Measurements from ENCODE around the gene MRPL24.

MRPL24 gene

DNA sequence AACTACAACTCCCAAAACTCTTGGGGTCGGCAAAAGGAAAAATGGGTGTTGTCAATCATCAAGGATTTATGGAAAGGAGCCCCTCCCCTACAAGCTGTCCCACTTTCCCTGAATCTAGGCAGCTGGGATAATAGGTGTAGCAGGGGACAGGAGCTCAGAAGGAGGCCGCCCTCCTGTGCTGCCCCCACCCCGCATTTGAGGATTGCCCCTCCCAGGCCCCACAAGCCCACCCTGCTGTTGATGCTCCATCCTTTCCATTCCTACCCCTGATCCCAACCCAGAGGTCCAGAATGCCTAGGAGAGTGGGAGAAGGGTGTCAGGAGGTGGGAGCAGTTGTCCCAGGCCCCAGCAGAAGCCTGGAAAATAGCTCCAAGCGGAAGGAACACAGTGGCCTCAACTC is 1.9 kb upstream of the MRPL24 start:
- no peak for DNase-seq

DNA sequence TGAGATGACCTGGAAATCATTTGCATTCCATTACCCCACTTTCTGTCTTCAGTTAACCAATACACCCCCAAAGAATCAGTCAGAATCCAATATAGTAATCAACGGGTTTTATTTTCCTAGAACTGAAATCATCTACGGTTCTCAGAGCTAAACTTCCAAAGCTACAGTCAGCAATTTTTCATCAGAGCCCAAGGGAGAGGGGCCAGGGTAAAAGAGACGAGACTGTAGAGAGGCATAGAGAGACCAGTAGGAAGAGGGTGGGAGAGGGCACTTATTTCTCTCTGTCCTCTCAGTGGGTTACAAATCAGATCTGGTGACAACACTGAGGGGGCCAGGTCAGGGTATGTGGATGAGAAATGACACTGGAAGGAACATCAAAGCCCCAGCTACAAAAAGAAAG is 1.1 kb upstream of the MRPL24 start:
- no peak for DNase-seq

DNA sequence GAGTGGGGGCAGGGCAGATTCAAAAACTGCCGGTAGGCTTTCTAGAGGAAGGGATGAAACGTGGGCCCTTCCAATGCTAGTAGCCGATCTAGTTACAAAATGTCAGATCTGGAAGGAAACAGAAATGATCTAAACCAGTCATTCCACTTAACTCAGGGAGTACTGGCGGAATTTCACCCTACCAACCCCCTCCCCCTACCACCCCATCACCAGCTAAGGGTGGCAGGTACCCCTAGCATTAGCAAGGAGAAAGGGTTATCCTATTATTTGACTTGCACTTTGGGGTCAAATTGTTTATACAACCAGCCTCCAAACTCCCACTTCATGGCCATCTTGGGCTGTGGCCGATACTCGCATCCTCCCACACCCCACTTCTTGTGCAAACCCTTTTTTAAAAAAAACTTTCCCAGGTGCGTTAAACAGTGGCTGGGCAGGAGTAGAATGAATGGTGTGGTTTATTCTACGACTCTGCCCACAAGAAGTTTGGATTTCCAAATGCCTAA is 644 bp upstream of the MRPL24 start:
- DNase-seq, result no peak

DNA sequence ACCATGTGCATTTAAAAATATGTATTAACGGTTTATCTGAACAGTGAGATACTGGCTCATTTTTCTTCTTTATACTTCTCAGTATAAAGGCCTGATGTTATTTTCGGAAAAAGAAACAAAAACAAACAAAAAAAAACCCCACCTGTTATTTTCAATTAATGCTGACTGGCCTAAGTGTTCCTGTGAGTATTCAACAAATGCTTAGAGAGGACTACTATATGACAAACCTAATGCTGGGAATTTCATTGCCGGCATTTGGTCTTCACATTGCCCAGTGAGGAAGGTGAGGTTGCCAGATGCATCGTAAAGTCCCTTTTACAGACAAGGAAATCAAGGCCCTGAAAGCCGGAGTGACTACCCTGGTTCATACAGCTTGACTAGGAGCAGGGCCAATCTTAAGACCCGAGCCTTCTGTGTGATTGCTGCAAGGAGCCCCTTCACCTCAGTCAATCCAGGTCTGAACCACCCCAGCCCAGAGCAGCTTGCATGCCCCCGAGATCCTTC is 599 bp downstream of the MRPL24 start:
- DNase-seq, result no peak

DNA sequence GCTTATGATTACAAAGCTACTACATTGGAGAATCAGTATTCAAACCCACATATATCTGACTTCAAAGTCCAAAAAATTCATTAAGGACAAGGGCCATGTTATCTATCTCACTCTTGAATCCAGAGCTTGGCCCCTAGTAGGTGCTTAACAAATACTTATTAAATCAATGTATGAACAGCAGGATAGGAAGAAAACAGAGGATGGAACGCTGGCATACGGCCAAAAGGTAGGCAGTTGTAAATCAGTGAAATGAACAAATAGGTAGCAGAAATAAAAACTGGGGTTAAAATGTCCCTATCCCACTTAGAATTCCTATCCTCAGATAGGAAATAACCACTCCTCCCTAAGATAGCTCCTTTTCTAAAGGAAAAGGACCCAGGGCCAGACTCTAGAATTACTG is 2.0 kb downstream of the MRPL24 start:
- no peak for DNase-seq

DNA sequence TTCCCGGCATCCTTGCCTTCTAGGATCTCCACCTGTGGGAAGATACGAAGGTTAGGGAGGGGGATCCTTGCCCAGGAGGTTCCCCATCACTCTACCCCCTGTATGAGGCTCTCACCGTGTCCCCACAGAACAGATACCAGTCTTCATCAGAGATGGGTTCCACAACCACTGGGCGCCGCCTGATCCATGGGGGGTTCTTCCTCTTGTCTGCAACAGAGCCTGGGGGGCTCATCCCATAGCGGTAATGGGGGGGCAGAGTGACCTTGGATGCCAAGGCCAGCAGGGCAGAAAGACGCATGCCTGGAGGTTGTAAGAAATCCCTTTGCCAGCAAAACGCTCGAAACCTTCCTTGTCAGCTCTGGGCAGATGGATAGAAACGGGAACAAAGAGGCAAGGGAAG is 2.5 kb downstream of the MRPL24 start:
- DNase-seq, result no peak

DNA sequence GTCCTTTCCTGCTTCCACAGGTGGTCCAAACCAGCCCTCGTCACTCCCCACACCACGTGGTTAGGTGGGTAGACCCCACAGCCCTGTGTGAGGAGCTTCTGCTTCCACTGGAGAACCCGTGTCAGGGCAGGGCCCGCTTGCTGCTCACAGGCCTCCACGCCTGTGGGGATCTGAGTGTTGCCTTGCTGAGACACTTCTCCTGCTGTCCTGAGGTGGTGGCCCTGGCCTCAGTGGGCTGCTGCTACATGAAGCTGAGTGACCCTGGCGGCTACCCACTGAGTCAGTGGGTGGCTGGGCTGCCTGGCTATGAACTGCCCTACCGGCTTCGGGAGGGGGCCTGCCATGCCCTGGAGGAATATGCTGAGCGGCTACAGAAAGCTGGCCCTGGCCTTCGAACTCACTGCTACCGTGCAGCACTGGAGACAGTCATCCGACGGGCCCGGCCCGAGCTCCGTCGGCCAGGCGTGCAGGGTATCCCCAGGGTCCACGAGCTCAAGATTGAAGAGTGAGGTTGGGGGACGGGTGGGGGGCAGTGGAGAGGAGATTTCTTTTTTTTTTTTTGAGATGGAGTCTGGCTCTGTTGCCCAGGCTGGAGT is 6.8 kb downstream of the MRPL24 start:
- DNase-seq, result no peak

DNA sequence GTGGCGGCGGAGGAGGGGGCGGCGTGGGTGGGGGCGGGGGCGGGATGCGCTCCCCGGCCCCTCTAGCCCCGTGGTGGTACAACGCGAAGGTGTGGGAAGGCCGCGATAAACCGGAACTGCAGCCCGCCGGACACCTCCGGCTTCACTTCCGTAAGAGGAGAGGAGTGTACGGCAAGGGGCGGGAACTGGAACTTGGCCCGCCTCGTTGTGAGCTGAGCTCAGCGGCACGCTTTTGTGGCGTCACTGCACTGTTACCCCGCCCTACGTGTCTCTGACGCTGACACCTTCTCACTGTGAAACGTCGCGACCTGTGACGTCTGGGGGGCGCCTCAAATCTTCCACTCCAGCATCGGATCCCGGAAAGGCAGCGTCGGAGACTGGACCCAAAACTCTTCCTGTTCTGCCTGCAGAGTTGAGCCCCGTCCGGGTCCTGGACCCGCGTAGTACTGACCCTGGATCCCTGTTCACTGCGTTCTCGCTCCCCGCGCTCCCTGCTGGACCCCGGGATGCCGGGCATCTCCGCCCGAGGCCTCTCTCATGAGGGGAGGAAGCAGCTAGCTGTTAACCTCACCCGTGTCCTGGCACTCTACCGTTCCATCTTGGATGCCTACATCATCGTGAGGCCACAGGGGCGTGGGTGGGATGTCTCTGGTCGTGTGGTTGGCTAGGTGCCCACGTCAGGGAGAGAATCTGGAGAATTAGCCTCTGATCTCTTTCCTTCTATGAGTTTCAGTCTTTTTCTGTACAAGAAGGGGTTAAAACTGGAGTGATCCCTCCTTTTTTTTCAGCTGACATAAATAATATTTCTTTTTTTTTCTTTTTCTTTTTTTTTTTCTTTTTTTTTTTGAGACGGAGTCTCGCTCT is 12.1 kb downstream of the MRPL24 start, which contains the start of gene ISG20L2:
Gene ISG20L2, minus strand, starts transcription at position 168 of the 864 bp plus-strand sequence. CDS start 1,114 bp downstream, outside the sequence.
- DNase-seq, result peak; percentile 65

DNA sequence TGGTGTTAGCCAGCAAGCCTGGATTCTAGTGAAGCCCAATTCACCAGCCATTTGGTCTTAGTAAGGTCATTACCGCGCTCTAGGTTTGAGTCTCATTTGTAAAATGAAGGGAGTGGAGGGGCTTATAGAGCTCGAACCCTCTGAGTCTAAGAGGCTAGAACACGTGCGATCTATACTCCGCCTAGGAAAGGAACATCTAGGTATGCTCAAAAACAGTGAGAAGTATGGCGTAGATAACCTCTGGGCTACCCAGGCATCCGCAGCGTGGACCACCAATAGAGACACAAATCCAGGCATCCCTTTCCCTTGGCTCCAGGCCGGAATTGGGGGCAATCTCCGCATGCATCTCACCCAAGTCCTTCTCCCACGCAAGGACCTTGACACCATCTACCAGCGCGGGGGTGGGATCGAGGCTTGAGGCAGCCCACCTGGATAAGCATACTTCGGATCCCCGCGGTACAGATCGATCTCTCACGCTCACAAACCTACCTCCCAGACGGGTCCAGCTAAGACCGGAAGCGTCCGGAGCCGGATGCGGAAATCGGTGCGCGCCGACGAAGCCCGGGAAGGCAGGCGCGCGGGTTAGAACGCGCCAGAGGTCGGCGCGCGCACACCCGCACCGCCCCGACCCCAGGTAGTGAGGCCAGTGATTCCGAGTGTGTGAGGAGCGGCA is 12.8 kb downstream of the MRPL24 start, which contains the start of gene METTL25B:
Gene METTL25B, plus strand, starts transcription at position 544 of the 673 bp plus-strand sequence. CDS start 636 bp downstream, outside the sequence.
- DNase-seq, result no peak

DNA sequence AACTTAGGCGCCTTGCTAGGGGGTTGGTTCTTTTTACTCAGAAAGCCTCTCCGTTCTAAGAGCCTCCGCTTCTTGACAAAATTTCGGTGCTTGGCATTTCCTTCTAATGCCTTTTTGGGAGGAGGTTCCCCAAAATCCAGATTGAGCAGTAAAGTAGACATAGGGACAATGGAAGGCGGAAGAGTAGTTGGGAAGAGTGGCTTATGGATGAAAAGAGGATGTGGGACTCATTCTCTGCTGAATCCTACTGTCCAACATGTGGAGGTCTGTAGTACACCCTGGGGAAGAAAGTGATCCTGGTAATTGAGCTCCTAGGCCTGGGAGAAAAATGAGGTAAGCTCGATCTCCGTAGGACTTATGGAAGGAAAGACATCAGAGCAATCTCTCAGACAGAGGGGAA is 13.4 kb downstream of the MRPL24 start:
- no peak for DNase-seq

DNA sequence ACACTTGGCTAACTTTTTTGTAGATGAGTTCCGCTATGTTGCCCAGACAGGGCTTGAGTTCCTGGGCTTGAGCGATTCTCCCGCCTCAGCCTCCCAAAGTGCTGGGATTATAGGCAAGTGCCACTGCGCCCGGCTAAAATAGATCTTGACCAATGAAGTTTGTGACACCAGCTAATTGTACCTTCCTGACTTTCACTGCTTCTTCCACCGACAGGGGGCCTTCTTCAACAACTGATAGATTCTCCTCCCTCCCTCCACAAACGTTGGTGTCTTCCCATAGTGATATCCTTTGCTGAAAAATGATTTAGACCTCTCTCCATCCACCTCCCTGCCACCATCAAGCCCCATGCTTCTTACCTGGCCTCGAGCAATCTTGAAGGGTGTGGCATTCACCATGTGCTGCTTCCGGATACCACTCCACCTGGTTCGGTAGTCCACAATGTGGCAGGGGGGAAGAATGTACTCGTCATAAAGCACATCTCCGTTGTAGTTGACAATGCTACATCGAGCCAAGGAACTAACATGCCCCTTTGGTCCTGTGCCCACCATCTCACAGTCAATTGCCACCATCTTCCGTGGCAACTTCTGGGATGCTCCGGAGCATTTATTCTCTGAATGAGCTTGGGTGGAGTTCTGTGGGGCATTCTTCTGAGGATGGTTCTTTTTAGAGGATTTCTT is 14.2 kb downstream of the MRPL24 start:
- no peak for DNase-seq

DNA sequence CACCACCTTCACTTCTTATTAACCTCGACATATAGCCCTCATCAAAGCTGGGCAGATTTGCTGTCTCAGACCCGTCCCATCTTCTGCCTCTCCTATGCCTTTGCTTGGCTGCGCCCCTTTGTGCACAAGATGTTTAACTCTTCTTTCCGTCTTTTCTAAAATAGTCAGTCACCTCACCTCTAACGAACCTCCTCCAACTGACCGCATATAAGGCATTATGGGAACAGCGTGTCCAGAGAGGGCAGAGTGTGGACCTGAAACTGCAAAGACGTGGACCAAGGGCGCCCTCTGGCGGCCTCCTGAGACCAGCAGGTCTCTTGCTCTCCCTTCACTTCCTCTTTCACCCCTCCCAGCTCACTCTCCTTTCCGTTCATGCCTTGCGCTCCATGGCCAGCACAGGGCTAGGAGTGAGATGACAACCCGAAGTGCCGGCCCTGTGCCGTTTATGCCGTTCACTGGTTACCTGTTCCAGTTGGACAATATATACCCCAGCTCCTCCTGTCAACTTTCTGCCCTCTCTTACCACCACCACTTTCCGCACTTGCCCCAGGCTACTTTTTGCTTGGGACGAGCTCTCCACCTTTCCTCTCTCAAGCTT is 15.1 kb downstream of the MRPL24 start:
- DNase-seq, result peak; percentile 66

DNA sequence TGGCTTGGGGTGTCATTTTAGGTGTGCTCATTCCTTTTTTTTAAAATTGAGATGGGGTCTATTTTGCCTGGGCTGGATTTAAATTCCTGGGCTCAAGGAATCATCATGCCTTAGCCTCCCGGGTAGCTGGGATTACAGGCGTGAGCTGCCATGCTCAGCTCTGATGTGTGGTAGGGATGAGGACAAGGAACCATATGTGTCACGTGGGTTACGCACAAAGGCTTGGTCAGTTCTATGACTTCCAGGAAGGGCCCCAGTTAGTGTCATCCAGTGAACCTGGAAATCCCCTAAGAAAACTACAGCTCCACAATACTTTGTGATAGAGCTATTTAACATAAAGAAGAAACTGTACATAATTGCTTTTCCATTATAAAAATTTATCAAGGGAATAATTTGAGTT is 19.4 kb downstream of the MRPL24 start:
- no peak for DNase-seq

DNA sequence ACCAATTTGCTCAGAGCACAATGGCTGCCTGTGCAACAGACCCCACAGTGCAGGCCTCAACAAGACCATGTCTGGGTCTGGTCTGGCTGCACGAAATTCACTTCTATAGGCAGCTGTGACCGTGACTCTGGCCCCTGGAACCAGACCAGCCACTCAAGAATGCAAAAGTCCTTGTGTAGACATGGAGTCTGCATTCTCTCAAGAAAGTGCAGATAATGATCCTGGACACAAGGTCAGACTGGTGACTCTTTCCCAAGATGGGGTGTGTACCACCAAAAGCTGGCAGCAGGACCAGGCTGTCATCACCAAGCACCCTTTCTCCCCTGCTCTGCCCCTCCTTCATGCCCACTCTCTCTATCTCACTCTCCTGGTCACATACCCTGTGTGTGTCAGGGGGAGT is 19.8 kb downstream of the MRPL24 start:
- DNase-seq, result no peak

DNA sequence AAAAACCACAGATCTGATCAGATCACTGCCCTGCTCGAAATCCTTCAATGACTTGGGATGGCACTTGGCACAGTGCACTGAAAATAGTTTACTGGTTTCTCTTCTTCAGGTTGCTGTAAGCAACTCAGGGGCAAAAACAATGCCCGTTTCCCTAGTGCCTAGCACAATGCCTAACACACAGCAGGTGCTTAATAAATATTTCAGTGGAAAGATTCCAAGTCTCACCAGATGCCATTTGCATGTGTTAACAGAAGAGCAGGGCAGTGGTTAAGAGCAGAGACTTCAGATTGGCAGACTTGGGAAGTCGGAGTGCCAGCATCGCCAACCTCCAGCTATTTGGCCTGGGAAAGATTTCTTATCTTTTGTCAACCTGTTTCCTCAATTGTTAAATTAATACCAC is 23.5 kb downstream of the MRPL24 start:
- no peak for DNase-seq

DNA sequence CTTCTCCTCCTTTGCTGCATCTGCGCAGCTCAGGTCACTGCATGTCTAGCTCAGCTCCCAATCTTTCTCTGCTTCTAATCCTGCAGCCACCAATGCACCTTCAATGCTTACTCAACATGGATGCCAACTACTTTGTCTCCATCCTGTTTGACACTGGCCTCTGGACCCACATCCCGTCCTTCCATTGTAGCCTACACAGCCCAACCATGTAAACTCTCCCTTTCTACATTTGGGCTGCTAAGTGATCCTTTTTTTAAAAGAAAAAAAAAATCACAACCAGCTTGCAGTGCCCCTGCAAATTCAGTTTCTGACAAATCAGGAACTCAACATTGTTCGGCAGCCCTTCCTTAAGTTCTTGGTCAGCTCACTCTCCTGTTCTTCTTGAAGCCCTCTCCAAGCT is 26.1 kb downstream of the MRPL24 start:
- no peak for DNase-seq

DNA sequence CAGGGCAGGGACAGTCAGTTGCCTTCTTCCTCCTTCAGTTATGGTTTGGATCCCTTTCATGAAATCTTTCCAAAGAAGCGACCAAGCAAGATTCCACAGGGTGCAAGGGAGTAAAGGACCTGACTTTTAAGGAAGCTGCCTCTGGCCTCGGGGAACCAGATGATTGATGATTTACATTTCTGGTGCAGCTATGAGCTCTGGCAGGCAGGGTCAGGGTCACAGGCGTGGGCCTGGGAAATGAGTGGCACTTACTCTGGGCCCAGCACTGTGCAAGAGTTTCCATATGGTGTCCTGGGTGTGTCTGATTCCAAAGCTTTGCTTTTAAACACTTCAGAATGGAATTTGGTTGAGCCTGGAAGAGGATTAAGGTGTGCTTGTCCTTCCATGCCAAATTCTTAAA is 28.3 kb downstream of the MRPL24 start:
- no peak for DNase-seq

DNA sequence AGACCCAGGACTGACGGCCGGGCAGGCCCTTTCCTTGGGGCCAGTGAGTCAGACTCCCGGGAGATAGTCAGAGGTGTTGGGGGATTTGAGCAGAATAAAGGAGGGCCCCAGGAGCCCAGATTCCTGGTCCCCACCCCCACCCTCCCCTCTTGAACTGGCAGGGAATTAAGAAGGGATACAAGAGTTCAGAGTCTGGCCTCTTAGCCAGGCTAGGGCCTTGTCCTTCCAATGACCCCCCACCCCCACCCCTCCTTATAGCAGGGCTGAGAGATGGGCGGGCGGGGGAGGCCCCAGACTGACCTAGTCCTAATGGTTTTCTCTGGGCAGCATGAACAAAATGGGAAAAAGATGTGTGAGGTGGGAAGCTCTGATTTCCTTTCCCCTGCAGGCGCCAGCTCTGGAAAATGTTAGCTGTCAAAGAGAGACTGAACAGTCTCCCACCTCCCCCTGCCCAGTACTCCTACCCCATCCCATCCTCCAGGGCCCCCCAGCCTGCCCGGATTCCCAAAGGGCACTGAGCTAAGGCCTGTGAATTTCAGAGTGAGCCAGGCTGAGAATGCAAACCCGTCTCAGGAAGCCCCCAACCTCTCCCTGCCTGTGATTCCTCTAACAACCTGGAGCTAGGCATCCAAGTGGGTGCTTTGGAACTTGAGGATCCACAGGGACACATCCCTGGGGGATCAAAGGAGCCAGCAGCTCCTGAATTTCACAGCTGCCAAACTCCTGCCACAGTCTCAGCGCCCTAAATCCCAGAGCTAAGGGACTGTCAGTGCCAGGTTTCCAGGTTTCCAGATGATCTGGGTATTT is 29.7 kb downstream of the MRPL24 start:
- no peak for DNase-seq

DNA sequence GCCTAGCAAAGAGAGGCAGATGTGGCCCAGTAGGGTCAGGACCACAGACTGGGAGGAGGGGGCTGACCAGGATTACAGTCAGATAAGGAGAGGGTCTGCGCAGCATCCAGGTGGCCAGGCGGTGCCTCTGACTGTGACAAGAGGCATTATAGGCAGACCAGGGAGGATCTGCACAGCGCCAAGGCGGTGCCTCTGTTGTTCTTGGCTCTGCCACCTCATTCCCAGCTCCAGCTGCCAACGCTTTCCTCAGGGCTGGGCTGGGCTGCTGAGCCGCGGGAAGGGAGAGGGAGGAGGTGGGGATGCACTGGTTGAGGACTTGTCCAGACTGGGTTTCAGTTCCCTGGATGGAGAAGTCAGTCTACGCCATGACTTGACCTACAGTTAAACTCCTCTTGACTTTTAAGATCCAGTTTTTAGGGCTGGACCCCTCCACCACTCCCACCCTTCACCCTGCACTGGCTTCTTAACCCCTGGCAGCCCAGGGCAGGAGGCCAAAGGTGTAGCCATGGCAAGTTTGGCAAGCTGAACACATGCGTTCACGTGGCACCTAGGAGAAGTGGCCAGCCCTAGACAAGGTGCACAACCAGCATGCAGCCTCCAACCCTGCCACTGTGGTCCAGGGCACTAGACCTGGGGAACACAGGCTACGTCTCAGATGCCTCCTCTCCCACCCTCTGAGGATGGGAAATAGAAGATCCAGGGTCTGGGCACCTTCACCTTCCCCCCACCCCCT is 31.0 kb downstream of the MRPL24 start:
- DNase-seq, result no peak

DNA sequence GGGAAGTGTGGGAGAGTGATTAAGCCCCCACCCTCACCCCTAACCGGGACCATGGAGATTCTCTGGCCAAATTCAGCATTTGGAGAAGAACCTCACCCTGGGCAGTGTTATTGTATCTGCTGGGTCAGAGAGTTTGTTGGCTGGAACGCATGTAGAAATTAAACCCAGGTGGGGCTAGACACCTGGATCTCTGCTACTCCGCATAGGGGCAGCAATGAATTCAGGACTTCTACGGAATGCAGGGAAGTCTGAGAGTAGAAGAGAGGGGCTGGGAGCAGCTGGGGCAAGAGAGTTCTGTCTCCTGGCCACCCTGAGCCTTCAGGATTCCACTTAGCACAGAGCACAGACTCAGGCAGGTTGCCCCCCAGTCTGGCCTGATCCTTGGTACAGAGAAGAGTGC is 31.9 kb downstream of the MRPL24 start:
- no peak for DNase-seq

DNA sequence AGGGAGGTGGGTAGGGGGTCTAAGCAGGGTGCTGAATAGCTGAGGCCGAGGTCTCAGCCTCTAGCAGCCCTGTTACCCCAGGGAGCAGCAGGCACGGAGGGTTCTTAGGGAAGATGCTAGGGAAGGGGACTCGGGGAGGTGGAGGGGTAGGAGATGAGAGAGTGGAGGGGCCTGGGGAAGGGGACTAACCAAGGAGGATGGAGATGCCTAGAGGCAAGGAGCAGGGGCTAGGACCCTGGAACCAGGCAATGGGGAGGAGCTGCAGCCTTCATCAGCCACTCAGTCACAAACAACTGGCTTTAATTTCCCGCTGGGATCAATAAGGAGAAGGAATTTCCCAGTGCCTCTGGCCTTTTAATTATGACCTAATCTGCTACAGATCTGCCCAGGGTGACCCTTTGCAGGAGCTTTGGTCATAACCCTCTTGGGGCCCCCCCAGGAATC is 32.6 kb downstream of the MRPL24 start:
- no peak for DNase-seq

Measured in 8988T (cell line).